Stimulated activated CD8-positive, alpha-beta memory T cell treated with anti-CD3 and anti-CD28 coated beads, Interleukin-12 subunit alpha, Interleukin-12 subunit beta, amount 100 ng/mL, for 1 hour (primary cell): ENCODE results near the gene RWDD2A.
A peak's percentile ranks its signal among the peaks of the same experiment; 100 is the strongest.

Source experiments
- DNase-seq: peaks from one replicate; pipeline ENCODE4 v3.0.0-alpha.2; 2020; ENCODE audit warnings: low read depth

RWDD2A gene

DNA sequence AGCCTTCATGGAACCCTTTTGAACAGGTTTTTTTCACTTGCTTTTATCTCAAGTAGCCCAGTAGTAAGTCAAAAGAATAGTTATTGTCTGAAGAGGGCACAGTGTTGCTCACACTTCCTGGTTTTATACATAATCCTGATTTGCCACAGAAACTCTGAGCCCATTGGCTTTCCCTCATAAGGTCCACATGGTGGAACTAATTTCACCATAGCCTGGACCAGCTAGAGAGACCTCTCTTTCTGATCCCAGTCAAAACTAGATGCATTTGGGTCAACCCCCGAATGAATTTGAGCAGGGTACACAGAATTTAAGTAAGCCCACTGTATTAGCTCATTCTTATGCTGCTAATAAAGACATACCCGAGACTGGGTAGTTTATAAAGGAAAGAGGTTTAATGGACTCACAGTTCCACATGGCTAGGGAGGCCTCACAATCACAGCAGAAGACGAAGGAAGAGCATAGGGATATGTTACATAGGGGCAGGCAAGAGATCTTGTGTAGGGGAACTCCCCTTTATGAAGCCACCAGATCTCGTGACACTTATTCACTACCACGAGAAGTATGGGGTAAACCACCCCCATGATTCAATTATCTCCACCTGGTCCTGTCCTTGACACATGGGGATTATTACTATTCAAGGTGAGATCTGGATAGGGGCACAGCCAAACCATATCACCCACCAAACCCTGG lies 6.2 kb downstream of the RWDD2A start:
- DNase-seq: no peak

DNA sequence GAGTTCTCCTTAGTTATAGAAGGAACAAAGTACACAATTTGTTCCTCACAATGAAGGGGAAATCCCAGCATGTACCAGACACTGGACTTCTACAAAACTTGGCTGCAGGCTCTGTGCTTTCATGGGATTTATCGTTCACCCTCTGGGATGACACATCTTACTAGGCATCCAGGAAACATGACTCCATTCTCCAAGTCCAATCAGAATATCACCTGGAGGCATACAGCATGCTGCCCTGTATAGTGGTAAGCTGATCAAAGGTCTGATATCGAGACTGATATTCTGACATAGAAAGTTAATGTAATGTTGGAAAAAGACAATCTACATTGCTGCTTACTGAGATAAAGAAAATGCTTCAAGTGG lies 6.7 kb downstream of the RWDD2A start:
- no peak for DNase-seq

DNA sequence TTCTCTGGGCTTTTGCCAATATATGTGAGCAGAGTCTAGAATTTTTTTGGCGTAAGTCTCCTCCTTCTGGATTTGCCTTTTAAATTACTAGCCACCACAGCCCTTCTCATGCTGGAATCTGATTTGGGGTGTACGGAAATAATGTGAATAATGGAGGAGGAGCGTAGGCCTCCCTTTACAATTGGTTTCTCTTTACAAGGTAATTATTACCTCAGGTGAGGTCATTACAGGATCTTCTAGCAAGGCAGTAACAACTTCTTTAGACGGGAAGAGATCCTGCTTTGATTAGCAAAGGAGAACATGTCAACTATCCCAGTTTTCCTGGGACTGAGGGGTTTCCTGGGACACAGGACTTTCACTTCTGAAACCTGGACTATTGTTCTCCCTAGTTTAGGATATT lies 8.9 kb downstream of the RWDD2A start:
- no peak for DNase-seq

DNA sequence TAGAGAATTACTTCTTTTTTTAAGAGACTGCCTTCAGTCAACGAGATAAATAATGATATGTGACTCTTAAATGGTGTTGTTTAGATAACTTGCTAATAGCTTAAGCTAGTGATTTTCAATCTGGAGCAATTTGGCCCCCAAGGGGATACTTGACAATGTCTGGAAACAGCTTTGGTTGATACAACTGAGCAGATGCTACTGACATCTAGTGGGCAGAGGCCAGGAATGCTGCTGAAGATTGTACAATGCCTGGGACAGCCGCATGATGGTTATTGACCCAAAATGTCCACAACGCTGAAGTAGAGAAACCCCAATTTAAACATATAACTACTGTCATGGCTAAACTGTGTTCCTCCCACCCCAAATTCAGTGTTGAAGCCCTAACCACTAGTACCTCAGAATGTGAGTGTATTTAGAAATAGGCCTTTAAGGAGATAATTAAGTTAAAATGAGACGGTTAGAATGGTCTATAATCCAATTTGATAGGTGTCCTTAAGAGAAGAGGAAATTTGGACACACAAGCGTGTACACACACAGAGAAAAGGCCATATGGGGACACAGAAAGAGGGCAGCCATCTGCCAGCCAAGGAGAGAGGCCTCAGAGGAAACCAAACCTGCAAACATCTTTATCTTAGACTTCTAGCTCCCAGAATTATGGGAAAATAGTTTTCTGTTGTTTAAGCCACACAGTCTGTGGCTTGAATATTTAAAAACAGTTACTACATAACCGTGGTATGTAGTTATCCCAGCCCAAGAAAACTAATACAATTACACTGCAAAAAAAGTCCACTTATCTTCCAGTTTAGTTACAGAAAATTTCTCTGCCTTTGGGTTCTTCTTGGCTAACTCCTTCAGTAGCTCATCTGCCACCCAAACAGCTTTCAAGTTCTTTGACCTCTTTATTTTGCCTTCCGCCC lies 22.2 kb downstream of the RWDD2A start:
- peak; percentile 26 for DNase-seq

DNA sequence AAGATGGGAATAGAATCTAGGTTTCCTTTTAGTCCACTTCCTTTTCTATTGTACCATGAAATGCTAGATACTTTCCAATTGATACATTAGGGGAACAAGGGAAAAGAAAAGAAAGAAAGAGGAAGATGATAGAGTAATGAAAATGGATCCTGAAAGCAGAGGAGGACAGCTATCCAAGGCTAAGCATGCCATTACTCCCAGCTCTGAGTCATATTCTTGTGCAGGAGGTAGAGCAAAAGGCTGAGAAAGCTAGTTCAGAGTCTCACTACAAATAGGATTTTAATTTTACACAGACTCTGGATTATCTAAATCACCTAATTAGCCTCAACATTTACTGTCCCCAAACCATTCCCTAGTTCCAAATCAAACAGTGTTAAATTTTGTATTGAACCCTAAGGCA lies 23.6 kb downstream of the RWDD2A start:
- DNase-seq: no peak

DNA sequence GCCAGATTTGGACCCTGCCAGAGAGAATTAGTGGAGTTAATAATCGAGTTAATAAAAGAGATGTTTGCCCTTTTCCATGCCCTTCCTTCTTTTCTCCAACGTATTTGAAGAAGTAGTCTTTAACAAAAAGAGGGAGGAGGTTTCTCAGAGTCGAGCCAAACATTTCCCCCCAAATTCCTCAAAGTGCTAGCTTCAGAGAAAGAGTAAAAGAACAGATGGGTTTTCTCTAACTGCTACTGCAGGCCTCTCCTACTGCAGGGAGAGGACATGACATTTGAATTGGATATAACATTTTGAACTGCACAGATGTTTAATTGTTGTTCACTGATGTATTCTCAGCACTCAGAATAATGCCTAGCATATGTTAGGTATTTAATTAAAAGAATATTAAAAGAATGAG lies 25.5 kb downstream of the RWDD2A start:
- DNase-seq: no peak

DNA sequence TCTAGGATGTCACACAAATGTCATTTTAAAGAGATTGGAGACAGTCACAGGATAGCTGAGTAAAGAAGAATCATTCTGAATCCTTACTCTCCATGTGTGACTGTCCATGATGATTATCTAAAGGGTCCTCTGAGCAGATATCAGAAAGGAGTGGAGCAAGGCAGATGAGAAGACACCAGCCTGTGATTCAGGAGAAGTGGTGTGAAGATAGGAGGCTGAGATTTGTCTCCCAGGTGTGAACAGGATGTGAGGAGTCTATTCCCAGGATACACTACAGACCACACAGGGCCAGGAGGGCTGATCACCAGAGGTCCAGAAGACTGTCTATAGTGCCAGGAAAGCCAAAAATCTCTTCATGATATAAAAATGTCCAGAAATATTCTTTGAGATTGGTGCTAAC lies 27.0 kb downstream of the RWDD2A start:
- DNase-seq: no peak

DNA sequence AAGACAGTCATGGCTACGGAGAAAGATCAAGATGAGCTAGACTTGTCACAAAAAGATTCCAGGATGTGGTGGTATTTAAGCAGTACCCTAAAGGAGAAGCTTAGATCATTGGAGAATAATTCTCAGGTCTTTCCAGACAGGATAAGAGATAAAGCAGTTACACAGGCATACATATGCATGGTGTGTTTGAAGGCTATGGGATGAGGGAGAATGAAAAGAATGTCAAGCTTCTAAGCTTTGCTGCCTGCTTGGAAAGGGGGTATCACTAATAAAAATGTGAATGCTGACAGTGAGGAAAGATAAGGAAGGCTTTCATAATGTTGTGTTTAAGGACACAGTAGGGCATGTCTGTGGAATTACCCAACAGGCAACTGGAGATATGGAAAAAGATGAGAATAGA lies 28.1 kb downstream of the RWDD2A start:
- no peak for DNase-seq

DNA sequence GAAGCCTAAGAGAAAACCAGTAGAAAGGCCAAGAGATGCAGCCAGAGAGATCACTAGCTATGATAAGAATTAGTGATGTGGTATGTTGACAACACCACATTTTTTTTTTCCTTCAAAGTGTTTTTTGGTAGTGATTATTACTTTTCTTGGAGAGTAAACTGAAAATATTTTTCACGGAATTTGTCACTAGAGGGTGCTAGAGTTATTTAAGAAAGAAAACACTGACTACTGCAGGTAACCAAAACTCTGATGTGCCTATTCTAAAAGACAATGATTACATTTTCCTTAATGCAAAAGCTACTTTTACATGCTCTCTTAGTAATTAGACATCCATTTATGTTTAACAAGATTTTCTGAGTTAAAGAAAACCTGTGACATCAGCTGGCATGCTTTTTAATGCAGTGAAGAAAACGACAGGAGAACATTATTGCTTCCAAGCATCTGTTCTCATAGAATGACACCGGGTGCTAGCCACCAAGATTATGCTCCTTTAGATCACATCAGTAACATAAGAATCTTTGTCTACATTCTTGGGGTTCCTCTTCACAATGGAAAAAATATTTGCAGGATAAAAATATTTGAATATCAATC lies 28.8 kb downstream of the RWDD2A start:
- DNase-seq: no peak

DNA sequence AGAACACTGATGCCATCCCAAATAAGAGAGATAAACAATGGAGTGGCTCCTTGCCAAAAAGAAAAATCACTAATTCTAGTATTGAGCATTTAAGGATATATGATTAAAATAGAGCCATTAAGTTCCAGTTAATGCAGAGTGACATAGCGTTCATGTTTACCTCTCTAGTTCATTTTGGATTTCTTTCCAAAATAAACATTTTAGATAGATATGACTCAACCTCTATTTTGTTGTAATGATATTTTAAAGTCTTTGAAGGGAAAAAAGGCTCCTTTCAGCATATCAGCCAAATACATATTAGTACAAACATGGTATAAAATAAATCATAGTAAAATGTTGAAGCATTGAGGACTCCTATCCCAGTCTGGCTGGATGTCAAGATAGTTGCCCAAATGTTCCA lies 33.4 kb downstream of the RWDD2A start:
- no peak for DNase-seq

DNA sequence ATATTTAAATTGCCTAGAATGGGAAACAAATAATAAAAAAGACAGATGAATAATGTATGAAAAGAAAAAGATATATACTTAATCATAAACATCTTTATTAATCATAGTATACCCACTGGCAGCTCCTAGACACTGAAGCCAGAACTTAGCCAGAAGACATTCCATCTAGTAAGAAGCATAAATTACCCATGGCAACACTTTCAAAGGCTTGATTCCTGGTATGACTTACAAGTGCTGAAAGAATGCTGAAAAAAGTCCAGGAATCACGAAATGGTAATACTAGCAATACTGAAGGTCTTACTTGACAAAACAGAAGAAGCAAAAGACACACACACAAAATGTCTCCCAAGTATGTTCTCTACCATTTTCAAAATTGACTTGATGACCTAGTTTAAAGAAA lies 38.0 kb downstream of the RWDD2A start:
- DNase-seq: no peak

DNA sequence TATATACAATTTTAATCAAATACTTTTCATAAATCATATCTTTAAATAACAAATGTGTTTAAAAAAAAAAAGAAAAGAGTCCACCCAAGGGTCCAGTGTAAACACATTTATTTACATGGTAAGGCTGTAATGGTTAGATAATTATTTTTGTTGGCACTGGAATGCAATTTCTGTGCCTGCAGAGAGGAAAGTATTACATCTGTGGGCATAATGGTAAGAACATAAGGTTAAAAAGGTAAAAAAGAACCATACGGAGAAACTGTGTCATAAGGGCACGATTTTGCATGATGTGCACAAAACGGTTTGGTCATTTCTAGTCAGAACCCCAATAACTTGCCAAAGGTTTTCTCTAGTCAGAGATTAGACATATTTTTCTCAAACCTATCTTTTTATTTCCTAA lies 54.3 kb downstream of the RWDD2A start:
- DNase-seq: no peak
